GM12872 (cell line): ENCODE data around the gene ZBED3.

Experiments used
- CTCF ChIP-seq: IDR thresholded peaks from 3 replicates; pipeline ENCODE4 v1.5.1; 2011; ENCODE audit warnings: low read depth, mild to moderate bottlenecking, low read length, moderate library complexity; ENCODE audit not compliant: insufficient read depth

The ZBED3 gene

GRCh38 chr5:77086689-77087483 is at the start of gene ZBED3:
Gene ZBED3 (minus strand): TSS chr5:77087285. CDS start chr5:77077878, 9,407 bp downstream.
- 0 out of 3 replicates have a peak, but pooled peaks have one; percentile 22 for TF ChIP-seq CTCF

GRCh38 chr5:77133061-77133758 is 46.1 kb upstream of the ZBED3 start:
- TF ChIP-seq CTCF = no peak

GRCh38 chr5:77131361-77131760 is 44.3 kb upstream of the ZBED3 start:
- no peak for TF ChIP-seq CTCF

- TF ChIP-seq CTCF = peak; percentile 36; the same call in 2 of the 3 replicates
Measured at GRCh38 chr5:77129391-77129990, 42.4 kb upstream of the ZBED3 start.

GRCh38 chr5:77128411-77129061 is 41.5 kb upstream of the ZBED3 start:
- no peak for TF ChIP-seq CTCF

GRCh38 chr5:77123057-77123456 is 36.0 kb upstream of the ZBED3 start:
- no peak for TF ChIP-seq CTCF

- TF ChIP-seq CTCF = no peak
Measured at GRCh38 chr5:77120706-77121105, 33.6 kb upstream of the ZBED3 start.
